Upper lobe of left lung (tissue), 6 donors: ENCODE results near the gene SLC5A11. TPM values are rescaled to one million over a fixed set of nuclear protein-coding genes. Genes with fewer than 3 reads are reported as not detected.

Experiments
- ATAC-seq, 2 donors: fragments of 200-7000 bp; cut with Tn5 transposase; one replicate each; pipeline ENCODE4 v1.9.1; 2022; ENCODE audit warnings: mild to moderate bottlenecking in 2 of 2, moderate library complexity in 2 of 2; ENCODE audit not compliant: low FRiP score in 2 of 2
- DNase-seq, 2 donors: peaks; one replicate each; pipeline ENCODE4 v3.0.0-alpha.2; 2019 to 2020
- H3K27ac ChIP-seq, 4 donors: fragments of 200-600 bp; sonication (generic); one replicate each; pipeline ENCODE4 v1.5.1; 2016 to 2019
- H3K27me3 ChIP-seq, 4 donors: fragments of 200-600 bp; sonication (generic); one replicate each; pipeline ENCODE4 v1.5.1; 2017 to 2019
- H3K36me3 ChIP-seq, 4 donors: fragments of 200-600 bp; sonication (generic); one replicate each; pipeline ENCODE4 v1.5.1; 2016 to 2019
- H3K4me1 ChIP-seq, 4 donors: fragments of 200-600 bp; sonication (generic); one replicate each; pipeline ENCODE4 v1.5.1; 2018 to 2019
- H3K4me3 ChIP-seq, 4 donors: fragments of 200-600 bp; sonication (generic); one replicate each; pipeline ENCODE4 v1.5.1; 2017 to 2019; ENCODE audit warnings: mild to moderate bottlenecking in 2 of 4, moderate library complexity in 1 of 4
- H3K9me3 ChIP-seq, 4 donors: fragments of 200-600 bp; sonication (generic); one replicate each; pipeline ENCODE4 v1.5.1; 2018 to 2019
- EP300 ChIP-seq, 4 donors: sonication (generic); formaldehyde crosslinking; IDR thresholded peaks; one replicate each; pipeline ENCODE4 v1.5.1; 2017; ENCODE audit warnings: antibody characterized with exemption in 4 of 4, control low read depth in 2 of 4
- POLR2A ChIP-seq, 4 donors: fragments of 450-650 bp; IDR thresholded peaks; one replicate each; pipeline ENCODE4 v1.5.1; 2016 to 2017; ENCODE audit warnings: antibody characterized with exemption in 4 of 4, mild to moderate bottlenecking in 2 of 4
- POLR2AphosphoS5 ChIP-seq, 2 donors: sonication (generic); formaldehyde crosslinking; IDR thresholded peaks; one replicate each; pipeline ENCODE4 v1.5.1; 2017; ENCODE audit warnings: antibody characterized with exemption in 2 of 2
- WGBS, 2 donors: methylation state at CpG; one replicate each; pipeline ENCODE4 v1.1.5; 2017 to 2018; 5-methylcytosine and 5-hydroxymethylcytosine counted together
- total RNA-seq, 6 donors: library from RNA; depleted of rRNA in 4 of 6; stranded (reverse); fragments of >200 nt in 4 of 6; gene quantifications; one replicate each; pipeline versions ENCODE4 v1.1.0 to v1.2.1, GENCODE V29; 2016 to 2021
- TF ChIP-seq, protein P1 (sequence below), 6 experiments: fragments of 450-650 bp in 4 of 6; fragments of 200-600 bp in 2 of 6; sonication (generic) in 2 of 6; IDR thresholded peaks; one replicate each; pipeline ENCODE4 v1.5.1; 2016 to 2019; ENCODE audit warnings: antibody characterized with exemption in 6 of 6
- donor health status: DM: no; HTN: no; CAD: no; lungs with moderate emphysema.
- donor health status: DM: no; HTN: yes; CAD: no; lungs with severe emphysema.

SLC5A11 gene
- total RNA-seq, 6 donors from 2014 or later = 0.15 to 0.86 (median 0.30) TPM; not detected in 3

DNA sequence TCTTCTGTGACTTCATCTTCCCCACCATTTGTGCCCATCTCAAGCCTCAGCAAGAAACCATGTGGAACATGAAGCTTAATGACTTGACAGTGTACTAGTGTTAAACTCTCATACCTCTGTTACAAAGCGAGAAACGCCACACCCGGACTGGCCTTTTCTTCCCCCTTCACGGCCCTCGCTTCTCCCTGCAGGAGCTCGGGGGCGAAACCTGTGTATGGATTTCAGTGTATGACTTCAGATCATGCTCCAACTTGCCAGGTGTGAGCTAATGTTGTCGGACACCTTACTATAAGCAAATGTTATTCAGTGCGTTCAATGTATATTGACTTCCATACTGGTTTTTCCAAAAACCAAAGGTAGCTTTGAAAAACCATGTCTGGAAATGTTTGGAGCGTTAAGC lies 20.1 kb upstream of the SLC5A11 start:
- peaks cover 12 to 77% (median 47%) of the 10 kb centered on the region in 4 donors for H3K36me3 ChIP-seq
- DNase-seq (no peak), ATAC-seq (no peak)
- no peaks in the 10 kb centered on the region for H3K9me3 ChIP-seq
- 75 to 79% methylated on average over 10 of the region's 10 CpGs for WGBS, 2 donors
- no peak overlapping the region for H3K4me3 ChIP-seq
- peaks cover 0 to 4% (median 0%) of the 10 kb centered on the region in 4 donors for H3K4me1 ChIP-seq
- H3K27me3 ChIP-seq = no peaks in the 10 kb centered on the region
- no peak overlapping the region for H3K27ac ChIP-seq
- no peak for TF ChIP-seq EP300 (IDR thresholded peaks at IDR 0.05)
- TF ChIP-seq, protein P1, sequence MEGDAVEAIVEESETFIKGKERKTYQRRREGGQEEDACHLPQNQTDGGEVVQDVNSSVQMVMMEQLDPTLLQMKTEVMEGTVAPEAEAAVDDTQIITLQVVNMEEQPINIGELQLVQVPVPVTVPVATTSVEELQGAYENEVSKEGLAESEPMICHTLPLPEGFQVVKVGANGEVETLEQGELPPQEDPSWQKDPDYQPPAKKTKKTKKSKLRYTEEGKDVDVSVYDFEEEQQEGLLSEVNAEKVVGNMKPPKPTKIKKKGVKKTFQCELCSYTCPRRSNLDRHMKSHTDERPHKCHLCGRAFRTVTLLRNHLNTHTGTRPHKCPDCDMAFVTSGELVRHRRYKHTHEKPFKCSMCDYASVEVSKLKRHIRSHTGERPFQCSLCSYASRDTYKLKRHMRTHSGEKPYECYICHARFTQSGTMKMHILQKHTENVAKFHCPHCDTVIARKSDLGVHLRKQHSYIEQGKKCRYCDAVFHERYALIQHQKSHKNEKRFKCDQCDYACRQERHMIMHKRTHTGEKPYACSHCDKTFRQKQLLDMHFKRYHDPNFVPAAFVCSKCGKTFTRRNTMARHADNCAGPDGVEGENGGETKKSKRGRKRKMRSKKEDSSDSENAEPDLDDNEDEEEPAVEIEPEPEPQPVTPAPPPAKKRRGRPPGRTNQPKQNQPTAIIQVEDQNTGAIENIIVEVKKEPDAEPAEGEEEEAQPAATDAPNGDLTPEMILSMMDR (IDR thresholded peaks at IDR 0.05) = no peak
- no peak for TF ChIP-seq POLR2A (IDR thresholded peaks at IDR 0.05)
- TF ChIP-seq POLR2AphosphoS5 (IDR thresholded peaks at IDR 0.05) = no peak

DNA sequence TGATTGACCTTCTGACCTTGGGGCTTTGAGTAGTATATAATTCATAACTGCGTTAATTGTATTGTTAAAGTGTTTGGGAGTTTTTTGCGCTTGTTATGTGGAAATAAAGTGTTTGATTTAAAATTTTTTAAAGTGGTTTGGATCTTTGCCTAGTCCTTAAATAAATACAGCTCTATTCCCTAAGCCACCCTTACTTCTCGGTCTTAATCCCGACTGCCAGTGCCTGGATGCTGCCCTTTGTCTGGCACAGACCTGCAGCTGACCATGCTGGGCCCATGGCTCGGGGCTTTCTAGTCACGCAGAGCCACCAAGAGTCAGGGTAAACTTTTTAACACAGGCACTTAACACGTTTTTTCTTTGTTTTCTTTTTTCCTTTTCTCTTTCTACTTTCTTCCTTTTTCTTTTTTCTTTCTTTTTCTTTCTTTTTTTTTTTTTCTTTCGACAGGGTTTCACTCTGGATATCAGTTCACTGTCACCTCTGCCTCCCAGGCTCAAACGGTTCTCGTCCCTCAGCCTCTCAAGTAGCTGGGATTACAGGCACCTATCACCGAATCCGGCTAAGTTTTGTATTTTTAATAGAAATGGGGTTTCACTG lies 19.6 kb upstream of the SLC5A11 start:
- Histone ChIP-seq H3K4me1 (peaks cover 0 to 4% (median 0%) of the 10 kb centered on the region in 4 donors), H3K27me3 (no peaks in the 10 kb centered on the region), H3K36me3 (peaks cover 12 to 72% (median 42%) of the 10 kb centered on the region in 4 donors), H3K27ac (no peak overlapping the region), H3K9me3 (no peaks in the 10 kb centered on the region), H3K4me3 (no peak overlapping the region)
- ATAC-seq = no peak
- peak in 1 of 2 donors; percentile 65 for DNase-seq
- TF ChIP-seq POLR2AphosphoS5 (IDR thresholded peaks at IDR 0.05) = no peak
- TF ChIP-seq, protein P1 (IDR thresholded peaks at IDR 0.05) = no peak
- no peak for TF ChIP-seq POLR2A (IDR thresholded peaks at IDR 0.05)
- TF ChIP-seq EP300 (IDR thresholded peaks at IDR 0.05) = no peak
- 71 to 77% methylated on average over 12 of the region's 12 CpGs for WGBS, 2 donors

DNA sequence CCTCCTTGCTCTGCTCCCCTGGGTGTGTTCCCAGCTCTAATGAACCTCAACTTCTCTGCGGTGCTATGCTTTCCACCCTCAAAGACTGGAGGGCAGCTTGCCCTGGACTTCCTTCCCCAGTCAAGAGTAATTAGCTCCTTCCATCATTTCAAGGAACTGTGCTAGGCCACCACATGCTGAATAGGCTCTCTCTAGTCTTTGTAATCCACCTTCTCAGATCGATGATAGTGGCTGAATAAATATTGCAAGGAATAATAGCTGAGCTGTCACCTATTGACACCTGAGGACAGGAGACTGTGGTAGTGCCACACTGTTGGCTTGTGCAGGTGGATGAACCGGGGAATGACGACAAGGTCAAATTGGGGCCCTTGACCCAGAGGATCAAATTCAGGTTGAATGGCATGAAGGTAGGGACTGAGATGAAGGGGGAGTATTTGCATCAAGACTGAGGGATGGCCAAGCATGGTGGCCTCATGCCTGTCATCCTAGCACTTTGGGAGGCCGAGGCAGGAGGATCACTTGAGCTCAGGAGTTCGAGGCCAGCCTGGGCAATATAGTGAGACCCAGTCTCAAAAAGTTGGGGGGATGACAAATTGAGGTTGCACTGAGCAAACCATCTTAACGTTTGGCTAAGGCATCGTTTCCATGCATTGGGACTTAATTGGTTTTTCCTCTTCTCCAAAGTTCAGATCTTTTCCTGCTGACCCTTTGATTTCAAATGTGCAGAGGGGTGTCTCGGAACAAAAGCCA lies 18.8 kb upstream of the SLC5A11 start:
- H3K4me1 ChIP-seq = peaks cover 0 to 4% (median 0%) of the 10 kb centered on the region in 4 donors
- DNase-seq (no peak), ATAC-seq (no peak)
- no peaks in the 10 kb centered on the region for H3K9me3 ChIP-seq
- WGBS, 2 donors = 92 to 98% methylated on average over 9 of the region's 9 CpGs
- H3K4me3 ChIP-seq = no peak overlapping the region
- peaks cover 12 to 64% (median 34%) of the 10 kb centered on the region in 4 donors for H3K36me3 ChIP-seq
- no peak for TF ChIP-seq POLR2A (IDR thresholded peaks at IDR 0.05)
- TF ChIP-seq, protein P1 (IDR thresholded peaks at IDR 0.05) = no peak
- H3K27ac ChIP-seq = no peak overlapping the region
- H3K27me3 ChIP-seq = no peaks in the 10 kb centered on the region

DNA sequence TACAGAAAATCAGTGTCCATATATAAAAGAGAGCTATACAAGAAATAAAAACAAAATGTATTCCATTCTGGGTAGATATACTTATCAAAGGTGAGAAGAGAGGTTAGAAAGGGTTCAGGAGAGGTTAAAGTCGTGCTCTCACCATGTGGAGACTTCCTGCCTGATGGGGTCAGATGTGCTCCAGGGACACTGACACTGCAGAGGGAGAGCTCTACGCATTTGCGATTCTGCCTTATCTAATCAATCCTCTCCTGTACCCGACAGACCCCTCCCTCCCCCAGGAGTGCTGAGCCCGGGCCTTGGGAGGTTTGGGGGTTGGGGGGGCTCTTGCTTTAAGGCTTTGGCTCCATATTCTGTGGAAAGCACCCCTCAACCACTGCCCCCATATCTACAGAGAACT lies 16.6 kb upstream of the SLC5A11 start:
- WGBS, 2 donors = 51 to 74% methylated on average over 5 of the region's 5 CpGs
- Histone ChIP-seq H3K27me3 (no peaks in the 10 kb centered on the region), H3K4me3 (no peak overlapping the region), H3K9me3 (no peaks in the 10 kb centered on the region), H3K27ac (no peak overlapping the region), H3K36me3 (peaks cover 0 to 42% (median 16%) of the 10 kb centered on the region in 4 donors), H3K4me1 (peaks cover 0 to 4% (median 1%) of the 10 kb centered on the region in 4 donors)
- ATAC-seq = no peak
- TF ChIP-seq EP300 (IDR thresholded peaks at IDR 0.05) (no peak), POLR2A (IDR thresholded peaks at IDR 0.05) (no peak), POLR2AphosphoS5 (IDR thresholded peaks at IDR 0.05) (no peak)
- TF ChIP-seq, protein P1 (IDR thresholded peaks at IDR 0.05) = no peak
- no peak for DNase-seq
